ENCODE results near the gene SULT1A1.
A peak's percentile ranks its signal among the peaks of the same experiment; 100 is the strongest.
"Not testable (repeated sequence)": the region's sequence is repeated elsewhere in the genome, so short reads cannot be mapped to it uniquely, and the experiment has no call there.

Gene SULT1A1

GRCh38 chr16:28610595-28611191, 849 bp upstream of the SULT1A1 start:
- no peak for TF ChIP-seq CTCF (IDR thresholded peaks at IDR 0.05; ENCODE audit: low read depth, low read length)
- no peaks in the 10 kb centered on the region for H3K27me3 ChIP-seq (ENCODE audit: insufficient read depth, low read depth, severe bottlenecking)
- H3K9me3 ChIP-seq (ENCODE audit: severe bottlenecking), result no peaks in the 10 kb centered on the region
- no peak overlapping the region for H3K4me3 ChIP-seq (ENCODE audit: low read depth, low read length)
- H3K36me3 ChIP-seq, result no peaks in the 10 kb centered on the region
- no peak for DNase-seq
- peak overlapping the region; percentile 67 for H3K27ac ChIP-seq

GRCh38 chr16:28608867-28609596, 812 bp downstream of the SULT1A1 start:
- not testable (repeated sequence) for H3K36me3 ChIP-seq; DNase-seq; H3K9me3 ChIP-seq (ENCODE audit: severe bottlenecking); H3K27me3 ChIP-seq (ENCODE audit: insufficient read depth, low read depth, severe bottlenecking)
- Histone ChIP-seq H3K27ac (peak overlapping the region; percentile 30; the same call in 1 of the 2 replicates), H3K4me3 (ENCODE audit: low read depth, low read length) (peak overlapping the region; percentile 39)

GRCh38 chr16:28608496-28608808, 1.4 kb downstream of the SULT1A1 start:
- H3K27ac ChIP-seq; H3K27me3 ChIP-seq (ENCODE audit: insufficient read depth, low read depth, severe bottlenecking); H3K4me3 ChIP-seq (ENCODE audit: low read depth, low read length); DNase-seq; H3K36me3 ChIP-seq; H3K9me3 ChIP-seq (ENCODE audit: severe bottlenecking): not testable (repeated sequence)

- H3K9me3 ChIP-seq (ENCODE audit: severe bottlenecking); H3K4me3 ChIP-seq (ENCODE audit: low read depth, low read length); H3K36me3 ChIP-seq; DNase-seq; H3K27me3 ChIP-seq (ENCODE audit: insufficient read depth, low read depth, severe bottlenecking); H3K27ac ChIP-seq: not testable (repeated sequence)
Observed at GRCh38 chr16:28607681-28608495, 2.0 kb downstream of the SULT1A1 start.

- H3K27me3 ChIP-seq (ENCODE audit: insufficient read depth, low read depth, severe bottlenecking), result no peaks in the 10 kb centered on the region
Observed at GRCh38 chr16:28607116-28607623, 2.7 kb downstream of the SULT1A1 start.

GRCh38 chr16:28606291-28607115, 3.3 kb downstream of the SULT1A1 start:
- H3K27me3 ChIP-seq (ENCODE audit: insufficient read depth, low read depth, severe bottlenecking), result no peaks in the 10 kb centered on the region
- H3K36me3 ChIP-seq, result no peaks in the 10 kb centered on the region
- no peaks in the 10 kb centered on the region for H3K9me3 ChIP-seq (ENCODE audit: severe bottlenecking)
- no peak for TF ChIP-seq CTCF (IDR thresholded peaks at IDR 0.05; ENCODE audit: low read depth, low read length)
- no peak overlapping the region for H3K27ac ChIP-seq
- DNase-seq, result no peak
- H3K4me3 ChIP-seq (ENCODE audit: low read depth, low read length), result no peak overlapping the region

More at GRCh38 chr16:28607116-28607623, 2.7 kb downstream of the SULT1A1 start:
- no peak overlapping the region for H3K4me3 ChIP-seq (ENCODE audit: low read depth, low read length)
- TF ChIP-seq CTCF (IDR thresholded peaks at IDR 0.05; ENCODE audit: low read depth, low read length), result no peak
- no peak for DNase-seq
- H3K36me3 ChIP-seq, result no peaks in the 10 kb centered on the region
- H3K27ac ChIP-seq, result no peak overlapping the region
- no peaks in the 10 kb centered on the region for H3K9me3 ChIP-seq (ENCODE audit: severe bottlenecking)
